ENCODE data around the gene GIT1.

- TF ChIP-seq POLR2A (IDR thresholded peaks at IDR 0.05) (no peak), CTCF (IDR thresholded peaks at IDR 0.05) (no peak)
These were observed 33.8 kb upstream of the GIT1 start for GRCh38 chr17:29623283-29623647.
